ENCODE measurements around the gene KCNK6.

The KCNK6 gene

GRCh38 chr19:38375098-38375493 is 55.5 kb downstream of the KCNK6 start:
- Histone ChIP-seq H3K4me2 (ENCODE audit: low read depth, low read length, poor library complexity, severe bottlenecking) (peak overlapping the region; percentile 99), H3K9me3 (ENCODE audit: insufficient read depth, low read depth, low read length) (no peaks in the 10 kb centered on the region), H2AFZ (ENCODE audit: low read length) (peak overlapping the region; percentile 72), H3K79me2 (ENCODE audit: insufficient read depth, low read length) (peaks cover 49% of the 10 kb centered on the region), H3F3A (ENCODE audit: low read depth) (no peaks in the 10 kb centered on the region), H3K36me3 (ENCODE audit: insufficient read depth, low read length) (peaks cover 10% of the 10 kb centered on the region; the same call in 1 of the 2 replicates), H4K20me1 (ENCODE audit: insufficient read depth, low read length, poor library complexity, severe bottlenecking) (peaks cover 21% of the 10 kb centered on the region), H3K4me3 (ENCODE audit: low read length, poor library complexity, severe bottlenecking) (peak overlapping the region; percentile 80), H3K9me2 (replicated peaks; ENCODE audit: low read depth, low read length) (no peaks in the 10 kb centered on the region), H3K9ac (ENCODE audit: low read depth, low read length, poor library complexity, severe bottlenecking) (peak overlapping the region; percentile 83), H3K27me3 (ENCODE audit: insufficient read depth, low read length, poor library complexity, severe bottlenecking) (no peaks in the 10 kb centered on the region), H3K4me1 (ENCODE audit: insufficient read depth, low read length, poor library complexity, severe bottlenecking) (peaks cover 20% of the 10 kb centered on the region)
- TF ChIP-seq EZH2phosphoT487 (IDR thresholded peaks at IDR 0.05; ENCODE audit: borderline replicate concordance), result no peak
- no peak for TF ChIP-seq CTCF (conservative IDR thresholded peaks at IDR 0.05; ENCODE audit: low read length)

DNA sequence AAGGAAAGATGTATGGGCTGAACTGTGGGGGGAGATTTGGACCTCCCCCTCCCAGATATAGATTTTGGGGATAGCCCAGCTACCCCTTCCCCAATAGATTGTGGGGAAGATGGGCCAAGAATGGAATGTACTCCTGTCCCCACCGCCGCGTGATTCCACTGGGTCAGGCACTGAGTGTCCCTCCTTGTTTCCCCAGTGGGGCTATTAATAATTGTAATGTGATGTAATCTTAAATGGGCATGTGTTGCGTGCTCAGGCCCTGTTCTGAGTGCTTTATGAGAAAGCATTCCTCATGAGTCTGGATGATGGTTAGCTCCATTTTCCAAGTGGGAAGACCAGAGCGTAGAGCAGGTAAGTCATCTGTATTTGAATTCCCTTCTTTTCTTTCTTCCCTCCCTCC is 56.1 kb downstream of the KCNK6 start:
- peak overlapping the region; percentile 80 for H3K4me3 ChIP-seq (ENCODE audit: low read length, poor library complexity, severe bottlenecking)
- H2AFZ ChIP-seq (ENCODE audit: low read length), result no peak overlapping the region
- no peaks in the 10 kb centered on the region for H3F3A ChIP-seq (ENCODE audit: low read depth)
- H3K9me3 ChIP-seq (ENCODE audit: insufficient read depth, low read depth, low read length), result no peaks in the 10 kb centered on the region
- peak overlapping the region; percentile 99 for H3K4me2 ChIP-seq (ENCODE audit: low read depth, low read length, poor library complexity, severe bottlenecking)
- peaks cover 49% of the 10 kb centered on the region for H3K79me2 ChIP-seq (ENCODE audit: insufficient read depth, low read length)
- H3K9ac ChIP-seq (ENCODE audit: low read depth, low read length, poor library complexity, severe bottlenecking), result peak overlapping the region; percentile 83
- peaks cover 20% of the 10 kb centered on the region for H3K4me1 ChIP-seq (ENCODE audit: insufficient read depth, low read length, poor library complexity, severe bottlenecking)
- peaks cover 13% of the 10 kb centered on the region; the same call in 1 of the 2 replicates for H3K36me3 ChIP-seq (ENCODE audit: insufficient read depth, low read length)
- no peaks in the 10 kb centered on the region for H3K27me3 ChIP-seq (ENCODE audit: insufficient read depth, low read length, poor library complexity, severe bottlenecking)
- TF ChIP-seq EZH2phosphoT487 (IDR thresholded peaks at IDR 0.05; ENCODE audit: borderline replicate concordance) (no peak), CTCF (conservative IDR thresholded peaks at IDR 0.05; ENCODE audit: low read length) (no peak)
- peaks cover 24% of the 10 kb centered on the region for H4K20me1 ChIP-seq (ENCODE audit: insufficient read depth, low read length, poor library complexity, severe bottlenecking)
- no peaks in the 10 kb centered on the region for H3K9me2 ChIP-seq (replicated peaks; ENCODE audit: low read depth, low read length)

DNA sequence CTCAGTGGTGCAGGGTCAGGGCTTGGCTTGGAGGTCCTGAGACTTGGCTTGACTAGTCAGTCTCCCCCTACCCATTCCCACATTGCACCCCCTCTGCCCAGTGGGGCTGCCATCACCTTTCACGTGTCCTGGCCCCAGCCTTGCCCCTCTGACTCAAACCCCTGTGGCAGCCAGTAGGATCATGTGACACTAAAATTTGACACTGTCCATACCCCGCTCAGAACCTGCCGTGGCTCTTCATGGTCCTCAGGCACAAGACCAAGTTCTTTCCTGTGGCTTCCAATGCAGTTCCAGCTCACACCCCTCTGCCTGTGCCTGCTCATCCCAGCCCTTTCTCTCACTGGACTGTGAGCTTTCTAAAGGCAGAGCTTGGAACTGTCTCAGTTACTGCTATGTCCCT is 56.9 kb downstream of the KCNK6 start:
- Histone ChIP-seq H3K79me2 (ENCODE audit: insufficient read depth, low read length) (peaks cover 49% of the 10 kb centered on the region), H3K27me3 (ENCODE audit: insufficient read depth, low read length, poor library complexity, severe bottlenecking) (no peaks in the 10 kb centered on the region), H3K4me1 (ENCODE audit: insufficient read depth, low read length, poor library complexity, severe bottlenecking) (peaks cover 20% of the 10 kb centered on the region), H3K4me3 (ENCODE audit: low read length, poor library complexity, severe bottlenecking) (peak overlapping the region; percentile 80), H3F3A (ENCODE audit: low read depth) (no peaks in the 10 kb centered on the region), H3K9me3 (ENCODE audit: insufficient read depth, low read depth, low read length) (no peaks in the 10 kb centered on the region), H3K9ac (ENCODE audit: low read depth, low read length, poor library complexity, severe bottlenecking) (peak overlapping the region; percentile 83), H3K9me2 (replicated peaks; ENCODE audit: low read depth, low read length) (no peaks in the 10 kb centered on the region), H3K4me2 (ENCODE audit: low read depth, low read length, poor library complexity, severe bottlenecking) (peak overlapping the region; percentile 99), H2AFZ (ENCODE audit: low read length) (no peak overlapping the region), H4K20me1 (ENCODE audit: insufficient read depth, low read length, poor library complexity, severe bottlenecking) (peaks cover 24% of the 10 kb centered on the region), H3K36me3 (ENCODE audit: insufficient read depth, low read length) (peaks cover 21% of the 10 kb centered on the region; the same call in 1 of the 2 replicates)
- TF ChIP-seq CTCF (conservative IDR thresholded peaks at IDR 0.05; ENCODE audit: low read length), result no peak
- no peak for TF ChIP-seq EZH2phosphoT487 (IDR thresholded peaks at IDR 0.05; ENCODE audit: borderline replicate concordance)
